SK-N-SH treated with all-trans-retinoic acid at 6 μM for 48 hours (cell line): ENCODE measurements around the gene SH2D6.

Experiments used
- ATAC-seq: fragments of 200-7000 bp; cut with Tn5 transposase; 3 replicates; pipeline ENCODE4 v1.9.1; 2020; ENCODE audit warnings: mild to moderate bottlenecking, moderate library complexity
- CSDC2 ChIP-seq: fragments of 250-450 bp; sonication (Bioruptor Pico); IDR thresholded peaks from 2 replicates; pipeline ENCODE4 v1.5.0; 2020; ENCODE audit warnings: mild to moderate bottlenecking, moderate library complexity
- RARB ChIP-seq: fragments of 250-450 bp; sonication (Bioruptor Pico); IDR thresholded peaks from 2 replicates; pipeline ENCODE4 v1.8.0; 2021; ENCODE audit warnings: mild to moderate bottlenecking, moderate library complexity
- SNAI2 ChIP-seq: fragments of 250-450 bp; sonication (Bioruptor Pico); IDR thresholded peaks from 2 replicates; pipeline ENCODE4 v1.5.0; 2020; ENCODE audit warnings: mild to moderate bottlenecking, moderate library complexity
- TOX ChIP-seq: fragments of 250-450 bp; sonication (Bioruptor Pico); IDR thresholded peaks from 2 replicates; pipeline ENCODE4 v1.8.0; 2021; ENCODE audit warnings: mild to moderate bottlenecking, moderate library complexity, borderline replicate concordance
- TF ChIP-seq, protein P1 (sequence below): fragments of 250-450 bp; sonication (Bioruptor Pico); IDR thresholded peaks from 2 replicates; pipeline ENCODE4 v1.8.0; 2021; ENCODE audit warnings: low read depth, mild to moderate bottlenecking, moderate library complexity, borderline replicate concordance

Gene SH2D6

DNA sequence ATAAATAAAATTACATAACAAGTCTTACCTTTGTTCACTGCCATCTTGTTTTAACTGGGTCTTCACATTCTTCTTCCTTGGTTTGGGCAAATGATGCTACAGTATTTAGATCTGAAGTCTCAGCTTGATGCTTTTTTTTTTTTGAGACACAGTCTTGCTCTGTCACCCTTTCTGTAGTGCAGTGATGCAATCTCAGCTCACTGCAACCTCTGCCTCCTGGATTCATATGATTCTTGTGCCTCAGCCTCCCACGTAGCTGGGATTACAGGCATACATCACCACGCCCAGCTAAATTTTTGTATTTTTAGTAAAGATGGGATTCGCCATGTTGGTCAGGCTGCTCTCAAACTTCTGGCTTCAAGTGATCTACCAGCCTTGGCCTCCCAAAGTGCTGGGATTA lies 67.3 kb downstream of the SH2D6 start:
- no peak for TF ChIP-seq CSDC2 (CRISPR knock-in tag)
- TF ChIP-seq, protein P1, sequence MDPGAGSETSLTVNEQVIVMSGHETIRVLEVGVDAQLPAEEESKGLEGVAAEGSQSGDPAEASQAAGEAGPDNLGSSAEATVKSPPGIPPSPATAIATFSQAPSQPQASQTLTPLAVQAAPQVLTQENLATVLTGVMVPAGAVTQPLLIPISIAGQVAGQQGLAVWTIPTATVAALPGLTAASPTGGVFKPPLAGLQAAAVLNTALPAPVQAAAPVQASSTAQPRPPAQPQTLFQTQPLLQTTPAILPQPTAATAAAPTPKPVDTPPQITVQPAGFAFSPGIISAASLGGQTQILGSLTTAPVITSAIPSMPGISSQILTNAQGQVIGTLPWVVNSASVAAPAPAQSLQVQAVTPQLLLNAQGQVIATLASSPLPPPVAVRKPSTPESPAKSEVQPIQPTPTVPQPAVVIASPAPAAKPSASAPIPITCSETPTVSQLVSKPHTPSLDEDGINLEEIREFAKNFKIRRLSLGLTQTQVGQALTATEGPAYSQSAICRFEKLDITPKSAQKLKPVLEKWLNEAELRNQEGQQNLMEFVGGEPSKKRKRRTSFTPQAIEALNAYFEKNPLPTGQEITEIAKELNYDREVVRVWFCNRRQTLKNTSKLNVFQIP: no peak
- TF ChIP-seq SNAI2: no peak
- no peak for TF ChIP-seq TOX
- TF ChIP-seq RARB: no peak
- ATAC-seq: no peak
